ENCODE results near the gene PSORS1C1. TPM values are rescaled to one million over a fixed set of nuclear protein-coding genes. Genes with fewer than 3 reads are reported as not detected.

Gene PSORS1C1
- total and polyA plus RNA-seq, 2 donors = 0.48 to 6.8 TPM

DNA sequence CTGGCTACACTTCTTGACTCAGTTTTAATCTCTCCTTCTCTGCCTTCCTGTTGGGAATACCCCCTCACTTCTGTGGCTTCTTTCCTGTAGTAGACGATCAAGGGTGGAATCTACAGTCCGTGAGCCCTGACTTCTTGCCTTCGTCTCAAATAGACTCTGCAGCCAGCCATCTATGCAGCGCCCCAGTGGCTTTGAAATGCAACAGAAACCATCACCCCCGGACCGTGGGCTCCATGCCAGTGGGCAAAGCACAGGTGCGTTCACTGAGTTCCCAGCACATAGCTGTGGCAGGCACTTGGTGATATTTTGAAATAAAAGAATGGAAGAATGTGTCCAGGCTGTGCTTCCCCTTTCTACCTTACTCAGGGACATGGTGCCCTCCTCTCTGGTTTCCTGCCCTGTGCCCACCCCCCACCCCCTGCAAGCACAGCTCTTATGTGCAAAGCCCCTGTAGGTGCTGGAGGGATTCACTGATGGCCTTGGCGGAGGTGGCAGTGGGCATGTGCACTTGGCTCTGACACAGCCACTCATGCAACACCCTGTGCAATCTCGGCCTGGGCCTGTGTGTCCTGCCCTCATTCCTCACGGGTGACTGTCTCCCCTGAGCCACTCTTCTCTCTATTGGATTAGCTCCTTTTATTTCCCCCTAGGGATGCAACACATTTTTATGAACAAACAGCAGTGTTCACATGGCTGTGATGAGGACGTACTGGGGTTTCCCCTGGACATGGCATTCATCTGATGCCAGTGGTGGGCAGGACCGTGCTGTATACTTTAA is 11.2 kb downstream of the PSORS1C1 start:
- Histone ChIP-seq H3K36me3 (ENCODE audit: insufficient read depth) (no peaks in the 10 kb centered on the region), H3K4me1 (ENCODE audit: insufficient read depth) (no peaks in the 10 kb centered on the region), H3K27ac (ENCODE audit: low read depth) (no peak overlapping the region), H3K4me3 (ENCODE audit: low read depth, low read length) (no peak overlapping the region)
- 70% methylated on average over 12 of the region's 12 CpGs for WGBS
- no peak for DNase-seq (ENCODE audit: extremely low spot score)

DNA sequence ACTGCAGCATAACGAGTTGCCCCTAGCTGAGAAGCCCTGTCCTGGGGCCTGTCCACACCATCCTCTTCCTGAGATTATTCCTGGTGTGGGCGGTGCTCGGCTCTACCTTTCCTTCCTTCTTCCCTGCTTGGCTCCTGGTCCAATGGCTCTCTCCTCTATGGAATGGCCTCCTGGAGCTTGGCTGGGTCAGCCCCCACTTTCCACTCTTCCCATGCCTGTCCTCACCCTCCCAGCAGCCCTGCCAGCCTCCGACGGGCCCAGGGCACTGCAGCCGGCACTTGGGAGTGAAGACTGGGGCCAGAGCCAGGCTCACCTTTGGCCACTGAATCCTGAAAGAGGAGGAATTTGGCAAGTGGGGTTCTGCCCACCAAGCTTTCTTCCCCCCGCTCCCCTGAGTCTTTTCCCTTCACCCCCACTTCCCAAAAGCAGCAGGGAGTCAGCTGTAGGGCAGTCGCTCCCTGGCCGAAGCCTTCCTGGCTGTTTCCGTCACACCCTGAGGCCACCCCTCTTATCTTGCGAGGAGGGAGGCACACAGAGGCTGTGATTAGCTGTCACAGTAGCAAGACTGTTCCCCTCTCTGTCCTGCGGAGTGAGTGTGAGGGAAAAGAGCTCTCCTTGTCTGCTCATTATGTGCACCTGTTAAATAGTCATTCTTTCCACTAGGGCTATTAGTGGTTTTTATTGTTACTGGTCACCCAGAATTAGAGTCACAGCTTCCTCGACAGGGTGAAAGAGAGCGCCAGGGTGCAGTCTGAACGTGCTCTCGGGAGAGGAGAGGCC is 12.0 kb downstream of the PSORS1C1 start:
- H3K4me3 ChIP-seq (ENCODE audit: low read depth, low read length) = no peak overlapping the region
- no peaks in the 10 kb centered on the region for H3K4me1 ChIP-seq (ENCODE audit: insufficient read depth)
- no peak overlapping the region for H3K27ac ChIP-seq (ENCODE audit: low read depth)
- WGBS = 69% methylated on average over 16 of the region's 16 CpGs
- no peak for DNase-seq (ENCODE audit: extremely low spot score)
- no peaks in the 10 kb centered on the region for H3K36me3 ChIP-seq (ENCODE audit: insufficient read depth)

DNA sequence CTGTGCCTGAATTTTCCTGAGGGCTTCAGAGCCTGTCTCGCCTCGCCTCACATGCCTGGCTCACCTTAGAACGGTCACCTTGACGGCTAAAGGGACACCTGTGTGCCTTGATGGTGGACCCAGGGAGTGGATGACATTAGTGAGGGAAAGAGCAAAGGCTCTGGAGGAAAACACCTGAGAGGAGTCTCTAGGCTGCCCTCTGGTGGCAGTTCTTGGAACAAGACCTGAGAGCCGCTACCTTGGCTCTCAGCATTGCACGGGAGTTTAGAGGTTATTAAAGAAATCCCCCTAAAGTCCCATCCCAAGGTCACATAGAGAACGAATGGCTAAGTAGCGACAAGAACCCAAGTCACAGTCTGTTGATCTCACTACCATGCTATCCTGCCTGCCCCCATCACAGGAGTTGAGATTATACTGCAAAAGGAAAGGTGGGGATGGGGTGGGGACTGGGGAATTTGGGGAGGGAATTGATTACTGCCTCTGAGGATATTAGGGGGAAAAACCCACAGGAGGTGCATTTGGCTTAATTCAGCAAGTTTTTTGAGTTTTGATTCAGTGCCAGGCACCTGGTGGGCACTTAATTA is 13.6 kb downstream of the PSORS1C1 start:
- Histone ChIP-seq H3K4me1 (ENCODE audit: insufficient read depth) (no peaks in the 10 kb centered on the region), H3K27ac (ENCODE audit: low read depth) (no peak overlapping the region), H3K36me3 (ENCODE audit: insufficient read depth) (no peaks in the 10 kb centered on the region), H3K4me3 (ENCODE audit: low read depth, low read length) (no peak overlapping the region)
- 8% methylated on average over 8 of the region's 8 CpGs for WGBS
- DNase-seq (ENCODE audit: extremely low spot score) = no peak

DNA sequence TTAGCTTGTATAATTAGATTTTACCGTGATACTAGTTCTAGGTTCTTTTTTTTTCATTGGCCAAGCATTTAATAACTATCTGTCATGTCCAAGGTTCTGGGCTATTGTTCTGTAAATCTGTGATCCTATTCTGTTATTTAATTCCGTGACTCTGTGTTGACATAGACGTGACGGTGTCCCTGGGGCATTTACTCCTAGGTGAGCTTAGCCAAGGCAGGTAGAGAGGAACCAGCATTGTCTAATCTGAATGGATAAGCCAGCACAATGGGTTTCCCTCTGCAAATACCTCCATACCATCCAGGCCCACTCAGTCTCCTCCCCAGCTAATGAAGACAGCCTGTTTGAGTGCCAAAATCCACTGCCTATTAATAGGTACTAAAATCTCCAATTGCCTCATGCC is 14.5 kb downstream of the PSORS1C1 start:
- 75% methylated on average over 4 of the region's 4 CpGs for WGBS
- Histone ChIP-seq H3K4me3 (ENCODE audit: low read depth, low read length) (no peak overlapping the region), H3K27ac (ENCODE audit: low read depth) (no peak overlapping the region), H3K36me3 (ENCODE audit: insufficient read depth) (no peaks in the 10 kb centered on the region), H3K4me1 (ENCODE audit: insufficient read depth) (no peaks in the 10 kb centered on the region)
- DNase-seq (ENCODE audit: extremely low spot score) = no peak

DNA sequence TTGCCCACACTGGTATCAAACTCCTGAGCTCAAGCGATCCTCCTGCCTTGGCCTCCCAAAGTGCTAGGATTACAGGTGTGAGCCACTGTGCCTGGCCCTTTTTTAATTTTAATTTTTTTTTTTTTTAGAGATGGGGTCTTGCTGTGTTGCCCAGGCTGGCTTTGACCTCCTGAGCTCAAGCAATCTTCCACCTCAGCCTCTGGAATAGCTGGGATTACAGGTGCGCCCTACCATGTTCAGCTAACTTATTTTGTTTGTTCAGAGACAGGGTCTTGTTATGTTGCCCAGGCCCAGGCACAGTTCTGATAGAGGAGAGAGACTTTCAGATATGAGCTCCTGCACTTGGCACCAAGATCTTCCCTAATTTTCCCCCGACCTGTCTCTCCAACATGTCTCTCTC is 16.2 kb downstream of the PSORS1C1 start:
- no peak for DNase-seq (ENCODE audit: extremely low spot score)
- H3K36me3 ChIP-seq (ENCODE audit: insufficient read depth) = no peaks in the 10 kb centered on the region
- no peaks in the 10 kb centered on the region for H3K4me1 ChIP-seq (ENCODE audit: insufficient read depth)
- H3K27ac ChIP-seq (ENCODE audit: low read depth) = no peak overlapping the region
- H3K4me3 ChIP-seq (ENCODE audit: low read depth, low read length) = no peak overlapping the region
- 97% methylated on average over 3 of the region's 3 CpGs for WGBS

DNA sequence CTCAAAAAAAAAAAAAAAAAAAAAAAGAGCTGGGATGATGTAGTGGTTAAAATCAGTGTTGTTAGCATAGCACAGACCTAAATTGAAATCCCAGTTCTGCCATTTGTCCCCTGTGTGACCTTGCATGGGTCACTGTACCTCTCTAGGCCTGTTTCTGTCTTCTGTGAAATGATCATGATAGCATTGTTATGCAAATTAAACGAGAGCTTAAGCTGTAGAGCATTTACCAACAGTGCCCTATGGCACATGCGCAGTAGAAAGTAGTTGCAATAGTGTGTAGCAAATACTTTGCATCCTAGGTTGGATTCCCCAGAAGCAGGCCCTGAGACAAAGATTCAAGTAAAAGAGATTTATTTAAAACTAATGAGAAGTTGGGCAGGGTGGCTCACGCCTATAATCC is 17.0 kb downstream of the PSORS1C1 start:
- no peaks in the 10 kb centered on the region for H3K36me3 ChIP-seq (ENCODE audit: insufficient read depth)
- no peak overlapping the region for H3K4me3 ChIP-seq (ENCODE audit: low read depth, low read length)
- no peaks in the 10 kb centered on the region for H3K4me1 ChIP-seq (ENCODE audit: insufficient read depth)
- no peak overlapping the region for H3K27ac ChIP-seq (ENCODE audit: low read depth)
- DNase-seq (ENCODE audit: extremely low spot score) = no peak
- WGBS = 89% methylated on average over 3 of the region's 3 CpGs

DNA sequence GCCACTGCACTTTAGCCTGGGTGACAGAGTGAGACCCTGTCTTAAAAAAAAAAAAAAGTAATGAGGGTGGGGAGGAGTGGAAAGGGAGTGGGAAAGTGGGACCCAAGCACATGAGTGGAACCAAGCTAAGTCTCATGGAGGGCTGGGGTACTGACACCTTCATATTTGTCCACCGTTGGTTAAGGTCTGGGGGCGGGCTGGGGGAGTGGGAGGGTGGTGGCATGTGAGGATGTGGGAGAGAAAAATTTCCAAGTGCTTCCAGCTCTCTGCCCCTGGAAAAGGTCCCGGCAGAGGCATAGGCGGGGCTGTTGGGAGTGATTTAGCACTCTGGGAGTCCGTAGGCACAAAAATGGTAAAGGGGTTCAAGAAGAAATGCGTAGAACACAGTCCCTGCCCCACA is 18.2 kb downstream of the PSORS1C1 start:
- Histone ChIP-seq H3K4me1 (ENCODE audit: insufficient read depth) (no peaks in the 10 kb centered on the region), H3K4me3 (ENCODE audit: low read depth, low read length) (no peak overlapping the region), H3K36me3 (ENCODE audit: insufficient read depth) (no peaks in the 10 kb centered on the region), H3K27ac (ENCODE audit: low read depth) (no peak overlapping the region)
- no peak for DNase-seq (ENCODE audit: extremely low spot score)
- 75% methylated on average over 6 of the region's 6 CpGs for WGBS

DNA sequence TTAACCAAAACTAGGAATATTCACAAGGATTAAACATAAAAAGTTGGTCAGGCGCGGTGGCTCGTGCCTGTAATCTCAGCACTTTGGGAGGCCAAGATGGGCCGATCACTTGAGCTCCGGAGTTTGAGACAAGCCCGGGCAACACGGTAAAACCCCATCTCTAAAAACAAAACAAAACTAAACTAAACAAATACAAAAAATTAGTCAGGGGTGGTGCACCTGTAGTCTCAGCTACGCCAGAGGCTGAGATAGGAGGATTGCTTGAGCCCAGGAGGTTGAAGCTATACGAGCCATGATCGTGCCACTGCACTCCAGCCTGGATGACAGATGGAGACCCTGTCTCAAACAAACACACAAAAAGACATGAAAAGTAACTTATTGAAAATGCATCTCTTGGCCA is 21.1 kb downstream of the PSORS1C1 start:
- Histone ChIP-seq H3K36me3 (ENCODE audit: insufficient read depth) (no peaks in the 10 kb centered on the region), H3K4me1 (ENCODE audit: insufficient read depth) (no peaks in the 10 kb centered on the region), H3K27ac (ENCODE audit: low read depth) (no peak overlapping the region), H3K4me3 (ENCODE audit: low read depth, low read length) (no peak overlapping the region)
- no peak for DNase-seq (ENCODE audit: extremely low spot score)
- 90% methylated on average over 10 of the region's 10 CpGs for WGBS

DNA sequence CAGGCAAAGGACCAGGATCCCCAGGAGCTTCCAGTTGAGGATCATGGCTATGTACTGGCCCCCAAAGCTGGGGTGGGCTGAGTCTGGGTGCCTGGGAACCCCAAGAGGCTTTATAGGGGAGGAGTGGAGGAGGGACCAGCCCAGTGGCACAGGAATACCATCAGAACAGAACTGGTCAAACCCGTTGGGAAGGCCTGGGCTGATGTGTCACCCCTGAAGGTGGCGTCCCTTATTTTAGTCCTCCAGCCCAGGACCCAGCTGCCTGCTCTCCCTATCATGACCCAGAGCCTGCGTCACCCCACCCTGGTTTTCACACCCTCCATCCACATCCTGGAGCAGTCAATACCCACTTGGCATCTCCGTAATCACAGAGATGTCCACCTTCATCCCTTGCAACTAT is 24.4 kb downstream of the PSORS1C1 start, which contains the start of gene PSORS1C2:
PSORS1C2 (minus strand) TSS at position 85 of the 400 bp plus-strand sequence; CDS start at position 45, 40 bp downstream.
- no peak within 1 kb of the TSS for H3K27ac ChIP-seq (ENCODE audit: low read depth)
- no peak for DNase-seq (ENCODE audit: extremely low spot score)
- WGBS = 89% methylated on average over 4 of the region's 4 CpGs
- H3K4me3 ChIP-seq (ENCODE audit: low read depth, low read length) = no peak within 1 kb of the TSS
- H3K4me1 ChIP-seq (ENCODE audit: insufficient read depth) = no peaks in the 10 kb centered on the region
- H3K36me3 ChIP-seq (ENCODE audit: insufficient read depth) = no peaks in the 10 kb centered on the region

DNA sequence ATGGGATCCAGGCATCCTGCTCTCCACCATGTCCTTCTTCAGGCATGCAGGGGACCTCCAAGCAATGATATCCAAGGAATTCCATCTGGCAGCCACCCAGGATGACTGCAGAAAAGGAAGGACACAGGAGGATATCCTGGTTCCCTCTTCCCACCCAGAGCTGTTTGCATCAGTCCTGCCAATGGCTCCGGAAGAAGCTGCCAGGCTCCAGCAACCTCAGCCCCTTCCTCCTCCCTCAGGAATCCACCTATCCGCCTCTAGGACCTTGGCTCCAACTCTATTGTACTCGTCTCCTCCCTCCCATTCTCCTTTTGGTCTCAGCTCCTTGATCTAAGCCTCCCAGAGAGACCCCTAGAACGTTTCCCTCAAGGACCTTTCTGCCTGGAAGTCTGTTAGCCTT is 25.0 kb downstream of the PSORS1C1 start:
- no peak for DNase-seq (ENCODE audit: extremely low spot score)
- 22% methylated on average over 4 of the region's 4 CpGs for whole genome bisulfite sequencing
- no peak overlapping the region for H3K27ac ChIP-seq (ENCODE audit: low read depth)
- no peak overlapping the region for H3K4me3 ChIP-seq (ENCODE audit: low read depth, low read length)
- no peaks in the 10 kb centered on the region for H3K36me3 ChIP-seq (ENCODE audit: insufficient read depth)
- H3K4me1 ChIP-seq (ENCODE audit: insufficient read depth) = no peaks in the 10 kb centered on the region

DNA sequence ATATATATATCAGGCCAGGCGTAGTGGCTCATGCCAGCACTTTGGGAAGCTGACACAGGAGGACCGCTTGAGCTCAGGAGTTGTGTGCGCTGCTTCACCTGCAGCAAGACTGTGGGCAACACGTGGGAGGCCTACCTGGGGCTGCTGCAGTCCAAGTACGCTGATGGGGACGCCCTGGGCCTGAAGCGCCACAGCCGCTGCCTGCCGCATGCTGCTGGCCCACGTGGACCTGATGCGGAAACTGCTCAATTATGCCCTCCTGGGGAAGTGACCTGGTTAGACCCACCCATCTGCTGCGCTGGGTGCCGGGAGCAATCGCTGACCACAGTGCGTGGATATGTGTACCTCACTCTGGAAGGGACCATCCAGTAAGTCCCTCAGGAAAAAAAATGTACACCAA is 26.0 kb downstream of the PSORS1C1 start:
- no peak overlapping the region for H3K27ac ChIP-seq (ENCODE audit: low read depth)
- H3K4me1 ChIP-seq (ENCODE audit: insufficient read depth) = no peaks in the 10 kb centered on the region
- H3K4me3 ChIP-seq (ENCODE audit: low read depth, low read length) = no peak overlapping the region
- no peaks in the 10 kb centered on the region for H3K36me3 ChIP-seq (ENCODE audit: insufficient read depth)
- no peak for DNase-seq (ENCODE audit: extremely low spot score)
- WGBS = 86% methylated on average over 15 of the region's 15 CpGs

DNA sequence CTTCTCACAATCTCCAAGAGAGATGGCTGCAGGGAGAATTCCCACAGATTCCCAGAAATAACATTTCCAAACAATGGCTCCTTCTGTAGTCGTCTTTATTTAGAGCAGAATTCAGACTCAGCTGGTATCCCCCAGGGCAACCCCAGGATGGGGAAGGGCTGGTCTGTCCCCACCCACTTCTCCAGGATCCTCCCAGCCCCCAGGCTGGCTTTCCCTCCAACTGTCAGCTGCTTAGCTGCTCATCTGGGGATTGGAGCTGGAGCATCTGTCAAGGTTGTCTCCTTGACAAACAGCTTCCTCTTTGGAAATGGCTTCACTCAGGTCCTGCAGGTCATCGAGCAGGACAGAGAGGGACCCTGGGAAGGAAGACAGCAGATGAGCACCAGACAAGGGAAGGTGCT is 27.8 kb downstream of the PSORS1C1 start:
- DNase-seq (ENCODE audit: extremely low spot score) = no peak
- Histone ChIP-seq H3K36me3 (ENCODE audit: insufficient read depth) (no peaks in the 10 kb centered on the region), H3K4me3 (ENCODE audit: low read depth, low read length) (no peak overlapping the region), H3K27ac (ENCODE audit: low read depth) (no peak overlapping the region), H3K4me1 (ENCODE audit: insufficient read depth) (no peaks in the 10 kb centered on the region)
- WGBS = 57% methylated on average over 2 of the region's 2 CpGs

DNA sequence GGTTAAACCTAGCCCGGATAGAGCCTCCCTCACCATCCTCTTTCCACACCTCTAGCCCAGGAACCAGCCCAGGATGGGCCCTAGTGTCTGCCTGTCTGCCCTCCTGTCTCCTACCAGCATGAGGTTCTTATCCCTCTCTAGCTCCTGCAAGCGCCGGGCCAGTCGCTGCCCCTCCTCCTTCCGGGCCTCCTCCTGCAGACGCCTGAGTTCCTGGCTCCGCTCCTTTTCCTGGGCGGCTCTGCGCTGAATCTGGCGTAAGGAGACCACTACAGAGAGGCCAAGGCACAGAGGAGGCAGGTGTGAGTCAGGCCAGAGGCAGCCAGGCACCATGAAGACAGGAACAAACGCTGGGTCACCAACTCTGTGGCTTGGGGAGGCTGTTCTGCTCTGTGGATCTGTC is 28.5 kb downstream of the PSORS1C1 start:
- Histone ChIP-seq H3K27ac (ENCODE audit: low read depth) (no peak overlapping the region), H3K4me3 (ENCODE audit: low read depth, low read length) (no peak overlapping the region), H3K36me3 (ENCODE audit: insufficient read depth) (no peaks in the 10 kb centered on the region), H3K4me1 (ENCODE audit: insufficient read depth) (no peaks in the 10 kb centered on the region)
- no peak for DNase-seq (ENCODE audit: extremely low spot score)
- WGBS = 30% methylated on average over 11 of the region's 11 CpGs

Measured in urinary bladder (tissue), 4 donors.